ENCODE data around the gene RARRES2. TPM values are rescaled to one million over a fixed set of nuclear protein-coding genes. Genes with fewer than 3 reads are reported as not detected.

Gene RARRES2
- total RNA-seq, 1 experiment from 2014 or later = 60.9 TPM

DNA sequence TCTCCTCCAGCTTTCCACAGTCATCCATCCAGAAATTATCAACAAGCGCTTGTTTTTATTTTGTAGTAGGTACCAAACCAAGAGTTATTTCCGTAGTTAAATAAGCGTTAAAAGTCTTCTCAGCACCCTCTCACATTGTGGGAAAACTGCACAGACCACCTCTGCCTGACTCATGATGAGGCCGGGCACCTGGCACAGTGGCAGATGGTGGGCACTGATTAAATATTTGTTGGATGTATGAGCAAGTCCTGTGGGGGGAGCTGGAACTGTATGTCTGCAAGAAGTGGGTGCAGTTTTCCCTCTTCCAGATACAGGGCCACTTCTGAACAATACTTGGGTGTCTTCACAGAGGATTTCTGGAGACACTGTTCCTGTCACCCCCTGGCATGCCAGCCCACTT is 21.9 kb upstream of the RARRES2 start:
- Histone ChIP-seq H3K79me1 (ENCODE audit: insufficient read depth, low read depth, low read length, poor library complexity, severe bottlenecking) (no peaks in the 10 kb centered on the region), H3K4me1 (ENCODE audit: insufficient read depth, low read length) (no peaks in the 10 kb centered on the region), H4K5ac (ENCODE audit: insufficient read length, low read depth, low read length) (no peak overlapping the region), H3K27me3 (ENCODE audit: insufficient read depth, low read length) (no peaks in the 10 kb centered on the region), H2BK5ac (ENCODE audit: insufficient read length, low read length) (no peak overlapping the region), H4K8ac (replicated peaks; ENCODE audit: insufficient read length, low read depth, low read length) (no peak overlapping the region), H4K91ac (ENCODE audit: insufficient read length, low read depth, low read length) (no peak overlapping the region), H2BK15ac (ENCODE audit: low read depth, low read length) (no peak overlapping the region), H3K79me2 (ENCODE audit: insufficient read depth, low read length) (no peaks in the 10 kb centered on the region), H2AK5ac (ENCODE audit: insufficient read length, low read length) (no peak overlapping the region), H3K27ac (ENCODE audit: insufficient read length, low read depth, low read length) (no peak overlapping the region), H3K18ac (ENCODE audit: insufficient read length, low read depth, low read length) (no peak overlapping the region), H3K56ac (ENCODE audit: insufficient read length, low read depth, low read length) (no peak overlapping the region), H2BK20ac (ENCODE audit: low read depth, low read length, poor library complexity, severe bottlenecking) (no peak overlapping the region), H2BK120ac (ENCODE audit: low read depth, low read length, poor library complexity, severe bottlenecking) (no peak overlapping the region), H3K14ac (ENCODE audit: insufficient read depth, low read length) (no peak overlapping the region), H3K9ac (ENCODE audit: extremely low read depth, insufficient read length, low read length) (no peak overlapping the region), H3K23ac (ENCODE audit: insufficient read length, low read depth, low read length) (no peak overlapping the region), H3K23me2 (ENCODE audit: insufficient read length, low read depth, low read length, poor library complexity, severe bottlenecking) (peaks cover 6% of the 10 kb centered on the region), H3K4me2 (ENCODE audit: insufficient read depth, insufficient read length, low read length) (no peak overlapping the region), H4K20me1 (ENCODE audit: control insufficient read depth, insufficient read depth, insufficient read length) (no peaks in the 10 kb centered on the region), H3K4ac (ENCODE audit: low read depth, low read length) (no peak overlapping the region), H3T11ph (ENCODE audit: low read length) (no peak overlapping the region), H3K9me3 (ENCODE audit: control insufficient read depth, low read depth, low read length) (no peaks in the 10 kb centered on the region), H2BK12ac (ENCODE audit: insufficient read length, low read depth, low read length) (no peak overlapping the region), H2AFZ (ENCODE audit: low read length) (no peak overlapping the region)
- H3K9me3 Mint-ChIP-seq = peaks cover 4 to 7% of the 10 kb centered on the region in 2 experiments; a peak in 3 of 5 replicates
- peaks cover 0 to 4% (median 0%) of the 10 kb centered on the region in 3 experiments; a peak in 1 of 7 replicates for H3K36me3 Mint-ChIP-seq (ENCODE audit: insufficient read depth in 1 of 3, low read depth in 3 of 3)
- no peak overlapping the region for H3K27ac Mint-ChIP-seq
- H3K4me1 Mint-ChIP-seq = peaks cover 43 to 44% of the 10 kb centered on the region in 2 experiments
- DNase-seq = no peak
- peaks cover 1% of the 10 kb centered on the region for H3K27me3 Mint-ChIP-seq (ENCODE audit: low read depth)
- no peak overlapping the region; a peak in 1 of 5 replicates for H3K4me3 Mint-ChIP-seq
- WGBS (ENCODE audit: extremely low coverage, insufficient read length, low lambda C conversion rate) = no CpG with 5 or more reads among the region's 4 CpGs
- no peak for TF ChIP-seq CTCF (conservative IDR thresholded peaks at IDR 0.05)
